GM10266 (cell line): ENCODE measurements around the gene PTDSS2.
"Not testable (repeated sequence)": the region's sequence is repeated elsewhere in the genome, so short reads cannot be mapped to it uniquely, and the experiment has no call there.

Experiments used
- DNase-seq: peaks from one replicate; pipeline ENCODE4 v3.0.0; 2012; ENCODE audit errors: extremely low spot score
- CTCF ChIP-seq: IDR thresholded peaks from 2 replicates; pipeline ENCODE4 v1.5.1; 2012; ENCODE audit warnings: mild to moderate bottlenecking, low read depth; ENCODE audit not compliant: control insufficient read depth, insufficient read depth; ENCODE audit errors: missing control alignments

Gene PTDSS2

GRCh38 chr11:432501-433100, 17.5 kb upstream of the PTDSS2 start:
- DNase-seq, result no peak
- TF ChIP-seq CTCF, result no peak

- no peak for DNase-seq
- no peak for TF ChIP-seq CTCF
Observed at GRCh38 chr11:433111-433510, 17.0 kb upstream of the PTDSS2 start.

GRCh38 chr11:433641-434040, 16.4 kb upstream of the PTDSS2 start:
- DNase-seq, result no peak
- no peak for TF ChIP-seq CTCF

- TF ChIP-seq CTCF, result no peak
- no peak for DNase-seq
Observed at GRCh38 chr11:434496-434895, 15.6 kb upstream of the PTDSS2 start.

GRCh38 chr11:434999-435740, 14.9 kb upstream of the PTDSS2 start:
- DNase-seq, result not testable (repeated sequence)

- no peak for TF ChIP-seq CTCF
- DNase-seq, result no peak
Observed at GRCh38 chr11:437228-437870, 12.7 kb upstream of the PTDSS2 start.

GRCh38 chr11:438101-438844, 11.8 kb upstream of the PTDSS2 start:
- no peak for TF ChIP-seq CTCF
- no peak for DNase-seq
